Measurements from ENCODE around the gene TIFAB. TPM values are rescaled to one million over a fixed set of nuclear protein-coding genes. Genes with fewer than 3 reads are reported as not detected.

Gene TIFAB
- total RNA-seq: not detected in 2 replicates

GRCh38 chr5:135452321-135453030 lies at the start of gene TIFAB:
Gene TIFAB, minus strand, starts transcription at chr5:135452351. Its CDS starts 2,412 bp downstream, at chr5:135449939.

GRCh38 chr5:135447298-135447929 lies 4.7 kb downstream of the TIFAB start, which contains the start of gene DCANP1:
Gene DCANP1, minus strand, starts transcription at chr5:135447348. Its CDS starts 240 bp downstream, at chr5:135447108.

GRCh38 chr5:135398855-135399793 lies 53.0 kb downstream of the TIFAB start, which contains the start of gene MACROH2A1:
Gene MACROH2A1, minus strand, starts transcription at chr5:135399231. Its CDS starts 10,138 bp downstream, at chr5:135389093.

Small RNA genes within 50 kb of the gene (small RNA-seq; reads per million reads assigned to genes)
- gene DCANP1: not detected

Other genes with a start within 250 kb of the TIFAB start
- gene MACROH2A1, start 53.1 kb downstream of the TIFAB start, total RNA-seq: 169 and 184 TPM in 2 replicates
- not detected in 2 replicates for gene DCANP1, start 5.0 kb downstream of the TIFAB start, total RNA-seq
- not detected in 2 replicates for gene NEUROG1, start 83.6 kb upstream of the TIFAB start, total RNA-seq
- not detected in 2 replicates for gene CXCL14, start 126.6 kb upstream of the TIFAB start, total RNA-seq